GM23338 (cell line): ENCODE results near the gene CWC27. TPM values are rescaled to one million over a fixed set of nuclear protein-coding genes. Genes with fewer than 3 reads are reported as not detected.

Source experiments
- ATAC-seq: fragments of 200-7000 bp; cut with Tn5 transposase; 3 replicates; pipeline ENCODE4 v1.9.1; 2020
- DNase-seq: peaks from one replicate; pipeline ENCODE4 v3.0.0-alpha.2; 2015; ENCODE audit warnings: low spot score
- H2AFZ ChIP-seq: fragments of 200-600 bp; sonication (generic); 2 replicates; pipeline ENCODE4 v1.8.0; 2016; ENCODE audit warnings: antibody characterized with exemption, mild to moderate bottlenecking, moderate library complexity
- H3F3A ChIP-seq: fragments of 200-600 bp; sonication (generic); replicated peaks from 2 replicates; pipeline ENCODE4 v1.8.0; 2017; ENCODE audit warnings: antibody characterized with exemption, mixed run types, low read depth
- H3K27ac ChIP-seq: fragments of 200-600 bp; sonication (generic); 2 replicates; pipeline ENCODE4 v1.6.1; 2016; ENCODE audit warnings: low read depth
- H3K27me3 ChIP-seq: fragments of 200-600 bp; sonication (generic); 2 replicates; pipeline ENCODE4 v1.8.0; 2016; ENCODE audit warnings: mild to moderate bottlenecking, mixed run types, moderate library complexity; ENCODE audit not compliant: insufficient read depth
- H3K36me3 ChIP-seq: fragments of 200-600 bp; sonication (generic); 2 replicates; pipeline ENCODE4 v1.8.0; 2016; ENCODE audit warnings: mild to moderate bottlenecking; ENCODE audit not compliant: insufficient read depth
- H3K4me1 ChIP-seq: fragments of 200-600 bp; sonication (generic); 2 replicates; pipeline ENCODE4 v1.8.0; 2016; ENCODE audit warnings: mild to moderate bottlenecking, moderate library complexity; ENCODE audit not compliant: insufficient read depth
- H3K4me2 ChIP-seq: fragments of 200-600 bp; sonication (generic); 2 replicates; pipeline ENCODE4 v1.7.1; 2017; ENCODE audit warnings: mixed run types
- H3K4me3 ChIP-seq: fragments of 200-600 bp; sonication (generic); 2 replicates; pipeline ENCODE4 v1.6.1; 2016; ENCODE audit warnings: mixed run types
- H3K79me2 ChIP-seq: fragments of 200-600 bp; sonication (generic); replicated peaks from 2 replicates; pipeline ENCODE4 v1.8.0; 2017; ENCODE audit warnings: mild to moderate bottlenecking; ENCODE audit not compliant: insufficient read depth
- H3K9me2 ChIP-seq: fragments of 200-600 bp; sonication (generic); 2 replicates; pipeline ENCODE4 v1.8.0; 2017; ENCODE audit not compliant: insufficient read depth
- H4K20me1 ChIP-seq: fragments of 200-600 bp; sonication (generic); replicated peaks from 2 replicates; pipeline ENCODE4 v1.8.0; 2017; ENCODE audit warnings: mild to moderate bottlenecking; ENCODE audit not compliant: insufficient read depth
- H3K27ac Mint-ChIP-seq: 2 replicates; pipeline ENCODE4 v1.8.0; 2020; ENCODE audit warnings: inconsistent platforms, mild to moderate bottlenecking, moderate library complexity, mixed read lengths
- H3K27me3 Mint-ChIP-seq: 3 replicates; pipeline ENCODE4 v1.8.0; 2022; ENCODE audit warnings: low read depth, mild to moderate bottlenecking, moderate library complexity, mixed read lengths, inconsistent platforms; ENCODE audit not compliant: insufficient read depth, poor library complexity
- H3K36me3 Mint-ChIP-seq: 3 replicates; pipeline ENCODE4 v1.8.0; 2021; ENCODE audit warnings: low read depth, mild to moderate bottlenecking, inconsistent platforms, moderate library complexity, mixed read lengths
- H3K4me1 Mint-ChIP-seq: 3 replicates; pipeline ENCODE4 v1.8.0; 2020; ENCODE audit warnings: mild to moderate bottlenecking, inconsistent platforms, mixed read lengths
- H3K4me3 Mint-ChIP-seq: 3 replicates; pipeline ENCODE4 v1.8.0; 2021; ENCODE audit warnings: moderate library complexity, mild to moderate bottlenecking, inconsistent platforms, mixed read lengths
- H3K9me3 Mint-ChIP-seq: 3 replicates; pipeline ENCODE4 v1.8.0; 2020; ENCODE audit warnings: moderate library complexity, mild to moderate bottlenecking, inconsistent platforms, mixed read lengths
- CREB1 ChIP-seq: fragments of 250-450 bp; sonication (Bioruptor Pico); IDR thresholded peaks from 2 replicates; pipeline ENCODE4 v1.5.0; 2020; ENCODE audit warnings: low read depth, mild to moderate bottlenecking, moderate library complexity
- EZH2 ChIP-seq: fragments of 200-600 bp; sonication (generic); IDR thresholded peaks from one replicate; pipeline ENCODE4 v1.8.0; 2017; ENCODE audit warnings: antibody characterized with exemption, mild to moderate bottlenecking, low read depth; ENCODE audit not compliant: unreplicated experiment
- EZH2phosphoT487 ChIP-seq: fragments of 200-600 bp; sonication (generic); IDR thresholded peaks from one replicate; pipeline ENCODE4 v1.8.1; 2018; ENCODE audit warnings: antibody characterized with exemption; ENCODE audit not compliant: unreplicated experiment
- JUNB ChIP-seq: IDR thresholded peaks from one replicate; pipeline ENCODE4 v1.6.1; 2016; ENCODE audit warnings: antibody characterized with exemption; ENCODE audit not compliant: unreplicated experiment
- NANOG ChIP-seq: IDR thresholded peaks from 2 replicates; pipeline ENCODE4 v1.6.1; 2016; ENCODE audit warnings: antibody characterized with exemption, borderline replicate concordance
- POLR2AphosphoS5 ChIP-seq: IDR thresholded peaks from 2 replicates; pipeline ENCODE4 v1.6.1; 2016; ENCODE audit warnings: antibody characterized with exemption, low read depth
- STAT1 ChIP-seq: IDR thresholded peaks from one replicate; pipeline ENCODE4 v1.6.1; 2016; ENCODE audit warnings: antibody characterized with exemption; ENCODE audit not compliant: unreplicated experiment
- ZNF114 ChIP-seq: fragments of 250-450 bp; sonication (Bioruptor Pico); IDR thresholded peaks from 2 replicates; pipeline ENCODE4 v1.5.0; 2020; ENCODE audit warnings: mild to moderate bottlenecking, moderate library complexity
- ZNF331 ChIP-seq: fragments of 250-450 bp; sonication (Bioruptor Pico); IDR thresholded peaks from 2 replicates; pipeline ENCODE4 v1.5.0; 2020; ENCODE audit warnings: low read depth, mild to moderate bottlenecking, moderate library complexity
- polyA plus RNA-seq: library from polyadenylated mRNA; unstranded; fragments of >200 nt; fragmentation: Nextera tagmentation; extraction: Ambion mirVana; gene quantifications from 2 replicates; pipeline ENCODE4 v1.2.1, GENCODE V29; 2016
- total RNA-seq: library from RNA; depleted of rRNA; stranded (reverse); fragments of >200 nt; shearing (Covaris generic); gene quantifications from 2 replicates; pipeline ENCODE4 v1.2.3, GENCODE V29; 2014
- TF ChIP-seq, protein P1 (sequence below), 2 experiments: fragments of 200-600 bp in 1 of 2; sonication (generic) in 1 of 2; conservative IDR thresholded peaks; 2 replicates each; pipeline versions ENCODE4 v1.5.1 to v1.6.1; 2016 to 2017; ENCODE audit warnings: antibody characterized with exemption in 2 of 2, low read depth in 2 of 2, mild to moderate bottlenecking in 2 of 2, moderate library complexity in 1 of 2
- TF ChIP-seq, protein P2 (sequence below): IDR thresholded peaks from one replicate; pipeline ENCODE4 v1.6.1; 2018; ENCODE audit warnings: antibody characterized with exemption; ENCODE audit not compliant: unreplicated experiment
- TF ChIP-seq, protein P3 (sequence below): IDR thresholded peaks from 2 replicates; pipeline ENCODE4 v1.6.1; 2016; ENCODE audit warnings: antibody characterized with exemption

Gene CWC27
- total and polyA plus RNA-seq, 2 experiments from 2014 or later: 27.7 to 115 TPM

DNA sequence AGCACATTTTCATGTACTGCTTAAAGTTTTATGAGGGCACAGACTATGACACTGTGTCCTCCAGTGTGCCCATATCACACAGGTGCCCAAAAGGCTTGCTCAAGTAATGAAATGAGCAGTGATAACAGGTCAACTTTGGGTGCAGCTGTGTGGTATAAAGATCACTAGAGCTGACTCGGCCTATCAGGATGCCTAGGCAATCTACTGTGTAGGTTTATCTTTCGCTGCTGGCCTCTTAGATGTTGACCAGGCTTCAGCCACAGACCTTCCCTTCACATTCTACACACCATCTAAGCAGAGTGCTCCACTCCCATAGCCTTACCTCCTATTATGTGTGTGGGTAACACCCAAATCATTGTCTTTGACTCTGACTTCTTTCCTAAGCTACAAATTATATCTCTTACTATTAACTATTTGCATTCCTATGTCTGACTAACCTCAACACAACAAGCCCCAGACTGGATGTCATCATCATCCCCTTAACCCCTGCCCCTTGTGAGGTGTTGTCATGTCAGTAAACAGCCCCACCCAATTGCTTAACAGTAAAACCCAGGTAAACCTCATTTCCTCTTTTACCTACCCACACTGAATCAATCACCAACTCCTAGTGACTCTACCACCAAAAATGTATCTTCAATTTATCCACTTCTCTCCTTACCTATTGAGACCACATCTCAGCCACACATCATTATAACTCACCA, 2.8 kb upstream of the CWC27 start (continued):
- TF ChIP-seq CREB1 (CRISPR knock-in tag) (no peak), EZH2 (no peak)
- TF ChIP-seq, protein P1, sequence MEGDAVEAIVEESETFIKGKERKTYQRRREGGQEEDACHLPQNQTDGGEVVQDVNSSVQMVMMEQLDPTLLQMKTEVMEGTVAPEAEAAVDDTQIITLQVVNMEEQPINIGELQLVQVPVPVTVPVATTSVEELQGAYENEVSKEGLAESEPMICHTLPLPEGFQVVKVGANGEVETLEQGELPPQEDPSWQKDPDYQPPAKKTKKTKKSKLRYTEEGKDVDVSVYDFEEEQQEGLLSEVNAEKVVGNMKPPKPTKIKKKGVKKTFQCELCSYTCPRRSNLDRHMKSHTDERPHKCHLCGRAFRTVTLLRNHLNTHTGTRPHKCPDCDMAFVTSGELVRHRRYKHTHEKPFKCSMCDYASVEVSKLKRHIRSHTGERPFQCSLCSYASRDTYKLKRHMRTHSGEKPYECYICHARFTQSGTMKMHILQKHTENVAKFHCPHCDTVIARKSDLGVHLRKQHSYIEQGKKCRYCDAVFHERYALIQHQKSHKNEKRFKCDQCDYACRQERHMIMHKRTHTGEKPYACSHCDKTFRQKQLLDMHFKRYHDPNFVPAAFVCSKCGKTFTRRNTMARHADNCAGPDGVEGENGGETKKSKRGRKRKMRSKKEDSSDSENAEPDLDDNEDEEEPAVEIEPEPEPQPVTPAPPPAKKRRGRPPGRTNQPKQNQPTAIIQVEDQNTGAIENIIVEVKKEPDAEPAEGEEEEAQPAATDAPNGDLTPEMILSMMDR (conservative IDR thresholded peaks at IDR 0.05; ENCODE audit: low read depth in 2 of 2): no peak

DNA sequence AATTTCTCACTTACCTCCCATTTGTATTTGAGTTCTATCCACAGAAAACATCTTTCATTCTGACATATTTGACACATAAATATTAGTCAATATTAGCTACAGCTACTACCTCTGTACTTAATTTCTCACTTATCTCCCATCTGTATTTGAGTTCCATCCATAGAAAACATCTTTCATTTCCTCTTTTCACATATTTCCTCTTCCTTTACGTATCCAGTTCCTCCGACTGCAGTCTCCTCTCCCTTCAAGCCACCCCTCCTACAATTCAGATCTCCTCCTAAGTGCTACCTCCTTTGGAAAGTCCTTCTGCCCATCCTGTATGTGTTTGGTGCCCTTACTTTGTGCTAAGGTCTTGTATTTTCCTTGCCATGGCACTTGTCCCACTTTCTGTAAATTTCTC, 1.8 kb upstream of the CWC27 start:
- no peak for TF ChIP-seq CREB1 (CRISPR knock-in tag)
- Histone ChIP-seq H3K27me3 (no peaks in the 10 kb centered on the region), H3K9me2 (no peaks in the 10 kb centered on the region), H3K4me3 (peak overlapping the region; percentile 78), H3K4me1 (peaks cover 8% of the 10 kb centered on the region), H2AFZ (no peak overlapping the region), H3K79me2 (peaks cover 93% of the 10 kb centered on the region), H3F3A (no peaks in the 10 kb centered on the region), H3K27ac (no peak overlapping the region), H4K20me1 (no peaks in the 10 kb centered on the region; the same call in 1 of the 2 replicates), H3K4me2 (peak overlapping the region; percentile 91), H3K36me3 (no peaks in the 10 kb centered on the region; the same call in none of the 2 replicates)
- Mint-ChIP-seq H3K4me3 (peak overlapping the region; percentile 100), H3K36me3 (peaks cover 23% of the 10 kb centered on the region), H3K4me1 (peaks cover 19% of the 10 kb centered on the region), H3K27ac (peak overlapping the region; percentile 46), H3K27me3 (no peaks in the 10 kb centered on the region), H3K9me3 (no peaks in the 10 kb centered on the region)
- ATAC-seq (no peak), DNase-seq (no peak)

DNA sequence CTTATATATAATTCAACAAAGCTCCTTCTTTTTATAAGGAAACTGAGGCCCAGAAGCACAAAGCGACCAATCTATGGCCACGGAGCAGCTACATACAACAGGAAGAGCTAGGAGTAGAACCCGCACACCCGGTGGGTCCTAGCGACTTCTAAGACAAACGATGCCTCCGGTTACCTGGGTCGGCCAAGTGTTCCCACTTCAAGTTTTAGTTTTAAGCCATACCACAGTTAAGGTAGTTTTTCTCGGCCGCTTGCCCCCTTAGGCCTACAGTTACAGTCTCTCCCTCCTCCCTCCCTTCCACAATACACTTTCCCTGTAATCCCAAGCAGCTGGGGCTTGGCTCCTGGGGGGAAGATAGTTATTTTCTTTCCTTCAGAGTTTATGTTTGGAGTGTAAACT, 772 bp upstream of the CWC27 start:
- H3K9me2 ChIP-seq: no peaks in the 10 kb centered on the region
- peak overlapping the region; percentile 78 for H3K4me3 ChIP-seq
- H4K20me1 ChIP-seq: no peaks in the 10 kb centered on the region; the same call in 1 of the 2 replicates
- Mint-ChIP-seq H3K27ac (peak overlapping the region; percentile 100), H3K36me3 (peaks cover 22% of the 10 kb centered on the region), H3K4me3 (peak overlapping the region; percentile 100), H3K4me1 (peaks cover 19% of the 10 kb centered on the region), H3K9me3 (no peaks in the 10 kb centered on the region), H3K27me3 (no peaks in the 10 kb centered on the region)
- no peaks in the 10 kb centered on the region for H3K27me3 ChIP-seq
- DNase-seq (peak; percentile 57), ATAC-seq (peak; percentile 28)
- H3K4me2 ChIP-seq: peak overlapping the region; percentile 91
- H2AFZ ChIP-seq: peak overlapping the region; percentile 85
- H3K79me2 ChIP-seq: peaks cover 90% of the 10 kb centered on the region
- H3K36me3 ChIP-seq: no peaks in the 10 kb centered on the region; the same call in none of the 2 replicates
- peak overlapping the region; percentile 93 for H3K27ac ChIP-seq
- no peaks in the 10 kb centered on the region for H3F3A ChIP-seq
- H3K4me1 ChIP-seq: peaks cover 8% of the 10 kb centered on the region
- TF ChIP-seq POLR2AphosphoS5 (no peak), EZH2 (no peak), EZH2phosphoT487 (no peak), JUNB (no peak), NANOG (no peak), ZNF331 (no peak), CREB1 (CRISPR knock-in tag) (no peak), STAT1 (no peak), ZNF114 (no peak)
- TF ChIP-seq, protein P1 (conservative IDR thresholded peaks at IDR 0.05; ENCODE audit: low read depth in 2 of 2): no peak
- TF ChIP-seq, protein P2, sequence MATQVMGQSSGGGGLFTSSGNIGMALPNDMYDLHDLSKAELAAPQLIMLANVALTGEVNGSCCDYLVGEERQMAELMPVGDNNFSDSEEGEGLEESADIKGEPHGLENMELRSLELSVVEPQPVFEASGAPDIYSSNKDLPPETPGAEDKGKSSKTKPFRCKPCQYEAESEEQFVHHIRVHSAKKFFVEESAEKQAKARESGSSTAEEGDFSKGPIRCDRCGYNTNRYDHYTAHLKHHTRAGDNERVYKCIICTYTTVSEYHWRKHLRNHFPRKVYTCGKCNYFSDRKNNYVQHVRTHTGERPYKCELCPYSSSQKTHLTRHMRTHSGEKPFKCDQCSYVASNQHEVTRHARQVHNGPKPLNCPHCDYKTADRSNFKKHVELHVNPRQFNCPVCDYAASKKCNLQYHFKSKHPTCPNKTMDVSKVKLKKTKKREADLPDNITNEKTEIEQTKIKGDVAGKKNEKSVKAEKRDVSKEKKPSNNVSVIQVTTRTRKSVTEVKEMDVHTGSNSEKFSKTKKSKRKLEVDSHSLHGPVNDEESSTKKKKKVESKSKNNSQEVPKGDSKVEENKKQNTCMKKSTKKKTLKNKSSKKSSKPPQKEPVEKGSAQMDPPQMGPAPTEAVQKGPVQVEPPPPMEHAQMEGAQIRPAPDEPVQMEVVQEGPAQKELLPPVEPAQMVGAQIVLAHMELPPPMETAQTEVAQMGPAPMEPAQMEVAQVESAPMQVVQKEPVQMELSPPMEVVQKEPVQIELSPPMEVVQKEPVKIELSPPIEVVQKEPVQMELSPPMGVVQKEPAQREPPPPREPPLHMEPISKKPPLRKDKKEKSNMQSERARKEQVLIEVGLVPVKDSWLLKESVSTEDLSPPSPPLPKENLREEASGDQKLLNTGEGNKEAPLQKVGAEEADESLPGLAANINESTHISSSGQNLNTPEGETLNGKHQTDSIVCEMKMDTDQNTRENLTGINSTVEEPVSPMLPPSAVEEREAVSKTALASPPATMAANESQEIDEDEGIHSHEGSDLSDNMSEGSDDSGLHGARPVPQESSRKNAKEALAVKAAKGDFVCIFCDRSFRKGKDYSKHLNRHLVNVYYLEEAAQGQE: no peak
- TF ChIP-seq, protein P3, sequence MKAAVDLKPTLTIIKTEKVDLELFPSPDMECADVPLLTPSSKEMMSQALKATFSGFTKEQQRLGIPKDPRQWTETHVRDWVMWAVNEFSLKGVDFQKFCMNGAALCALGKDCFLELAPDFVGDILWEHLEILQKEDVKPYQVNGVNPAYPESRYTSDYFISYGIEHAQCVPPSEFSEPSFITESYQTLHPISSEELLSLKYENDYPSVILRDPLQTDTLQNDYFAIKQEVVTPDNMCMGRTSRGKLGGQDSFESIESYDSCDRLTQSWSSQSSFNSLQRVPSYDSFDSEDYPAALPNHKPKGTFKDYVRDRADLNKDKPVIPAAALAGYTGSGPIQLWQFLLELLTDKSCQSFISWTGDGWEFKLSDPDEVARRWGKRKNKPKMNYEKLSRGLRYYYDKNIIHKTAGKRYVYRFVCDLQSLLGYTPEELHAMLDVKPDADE: no peak
